ENCODE measurements around the gene USP33.
"Not testable (repeated sequence)": the region's sequence is repeated elsewhere in the genome, so short reads cannot be mapped to it uniquely, and the experiment has no call there.

The USP33 gene

DNA sequence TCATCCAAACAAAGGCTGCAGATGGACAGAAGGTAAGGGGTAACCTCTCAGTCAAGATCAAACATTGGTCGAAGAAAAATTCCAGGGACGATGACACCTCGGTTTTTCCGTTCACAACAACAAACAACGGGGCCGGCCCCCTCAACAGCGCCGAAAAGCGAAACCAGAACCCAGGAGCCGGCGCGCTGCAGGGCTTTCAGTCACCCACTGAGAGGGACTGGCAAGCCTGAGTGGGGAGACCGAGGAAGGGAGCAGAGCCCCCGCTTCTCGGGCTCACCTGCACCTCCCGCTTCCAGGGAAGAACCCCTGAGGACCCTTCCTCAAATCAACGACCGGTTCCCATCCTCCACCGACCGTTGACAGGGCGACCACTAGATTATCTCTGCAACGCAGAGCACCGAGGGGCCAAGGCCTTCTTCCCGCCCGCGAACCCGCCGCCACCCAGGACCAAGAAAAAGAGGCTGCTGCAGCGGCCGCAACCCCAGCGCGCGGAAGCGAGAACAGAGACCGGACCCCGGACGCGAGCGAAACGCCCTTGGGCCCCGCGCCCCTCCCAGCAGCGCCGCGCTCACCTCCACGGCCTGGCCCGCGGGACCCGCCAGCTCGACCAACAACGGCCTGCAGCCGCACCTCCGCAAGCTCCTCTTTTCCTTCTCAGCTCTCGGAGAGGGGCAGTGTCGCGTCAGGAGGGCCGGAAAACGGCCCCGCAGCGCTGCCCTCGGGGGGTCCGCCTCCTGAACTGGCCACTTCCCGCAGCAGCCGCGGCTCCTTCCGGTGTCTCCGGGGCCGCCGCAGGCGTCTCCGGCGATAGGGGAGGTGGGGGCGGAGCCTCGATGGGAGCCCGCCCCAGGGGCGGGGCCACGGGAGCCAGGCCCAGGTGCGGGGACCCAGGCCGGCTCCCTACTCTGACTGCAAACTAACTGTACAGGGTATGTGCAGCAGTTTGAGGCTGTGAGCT is at the start of gene USP33:
TSS of gene USP33 (minus strand) at position 782 of the 958 bp plus-strand sequence. CDS start 18,155 bp downstream, outside the sequence.
- peak; percentile 80 for DNase-seq (ENCODE audit: low read depth)

DNA sequence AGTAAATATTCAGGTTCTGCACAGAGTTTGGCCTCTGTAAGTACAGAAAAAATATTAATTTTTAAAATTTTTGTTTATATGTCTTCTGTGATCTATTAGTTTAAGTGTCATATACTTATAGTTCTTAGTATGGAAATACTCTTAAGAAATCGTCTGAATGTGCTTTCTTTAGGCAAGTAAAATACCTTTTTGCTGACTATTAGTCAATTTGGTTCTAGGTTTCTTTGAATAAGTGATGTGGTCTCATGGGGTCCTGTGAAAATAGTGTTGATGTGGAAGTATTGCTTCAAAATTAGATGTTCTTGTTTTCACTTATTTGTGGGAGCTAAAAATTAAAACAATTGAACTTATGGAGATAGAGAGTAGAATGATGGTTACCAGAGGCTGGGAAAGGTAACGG is 43.7 kb upstream of the USP33 start:
- DNase-seq (ENCODE audit: low read depth) = no peak

DNA sequence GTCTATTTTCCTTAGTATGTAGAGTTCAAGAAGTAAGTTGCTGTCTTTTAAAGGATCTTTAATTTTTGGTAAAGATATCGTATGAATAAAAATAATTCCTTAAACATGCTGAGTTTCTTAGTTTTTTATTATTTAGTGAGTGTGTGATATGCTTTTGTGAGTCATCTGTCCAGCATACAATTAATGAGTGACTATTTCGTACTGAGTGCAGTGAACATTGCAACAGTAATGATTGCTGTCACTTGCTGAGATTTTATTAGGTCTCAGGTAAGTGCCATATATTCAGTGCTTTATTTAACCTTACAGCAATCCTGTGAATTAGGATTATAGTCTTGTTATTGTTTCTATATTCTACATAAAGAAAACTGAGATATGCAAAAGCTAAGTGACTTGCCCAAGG is 42.4 kb upstream of the USP33 start:
- DNase-seq (ENCODE audit: low read depth) = no peak

DNA sequence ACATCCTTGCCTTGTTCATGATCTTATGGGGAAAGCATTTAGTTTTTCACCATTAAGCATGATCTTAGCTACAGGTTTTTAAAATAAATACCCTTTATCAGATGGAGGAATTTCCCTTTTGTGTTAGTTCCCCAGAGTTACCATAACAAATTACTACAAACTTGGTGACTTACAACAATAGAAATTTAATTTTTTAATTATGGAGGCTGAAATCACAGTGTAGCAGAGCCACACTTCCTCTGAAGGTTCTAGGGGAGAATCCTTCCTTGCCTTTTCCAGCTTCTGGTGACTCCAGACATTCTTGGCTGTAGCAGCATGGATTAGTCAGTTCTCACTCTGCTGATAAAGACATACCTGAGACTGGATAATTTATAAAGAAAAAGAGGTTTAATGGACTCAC is 38.3 kb upstream of the USP33 start:
- peak; percentile 11 for DNase-seq (ENCODE audit: low read depth)

DNA sequence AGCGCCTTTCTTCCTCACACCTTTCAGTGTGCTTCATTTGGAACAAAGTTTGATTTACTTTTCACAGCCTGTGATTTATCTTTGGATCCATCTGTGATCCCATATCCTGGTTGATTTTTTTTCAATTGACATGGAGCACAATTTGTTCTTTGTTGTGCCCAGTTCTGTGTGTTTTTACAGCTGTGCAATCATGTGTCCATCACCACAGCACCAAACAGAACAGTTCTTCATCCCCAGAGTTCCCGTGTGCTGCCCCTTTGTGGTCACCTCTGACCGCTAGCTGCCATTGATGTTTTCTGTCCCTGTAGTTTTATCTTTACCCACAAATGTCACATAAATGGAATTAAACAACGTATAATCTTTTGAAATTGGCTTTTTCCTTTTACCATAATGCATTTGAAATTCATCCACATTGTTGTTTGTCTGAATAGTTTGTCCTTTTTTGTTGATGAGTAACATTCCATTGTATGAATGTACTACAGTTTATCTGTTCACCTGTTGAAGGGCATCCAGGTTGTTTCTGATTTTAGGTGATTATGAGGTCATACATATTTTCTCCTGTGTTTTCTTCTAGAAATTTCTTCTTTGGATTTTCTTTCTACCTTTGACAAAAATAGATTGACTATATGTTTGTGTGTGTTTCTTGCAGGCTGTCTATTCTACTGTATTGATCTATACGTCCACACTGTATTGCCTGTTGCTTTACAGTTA is 37.2 kb upstream of the USP33 start:
- DNase-seq (ENCODE audit: low read depth) = no peak

DNA sequence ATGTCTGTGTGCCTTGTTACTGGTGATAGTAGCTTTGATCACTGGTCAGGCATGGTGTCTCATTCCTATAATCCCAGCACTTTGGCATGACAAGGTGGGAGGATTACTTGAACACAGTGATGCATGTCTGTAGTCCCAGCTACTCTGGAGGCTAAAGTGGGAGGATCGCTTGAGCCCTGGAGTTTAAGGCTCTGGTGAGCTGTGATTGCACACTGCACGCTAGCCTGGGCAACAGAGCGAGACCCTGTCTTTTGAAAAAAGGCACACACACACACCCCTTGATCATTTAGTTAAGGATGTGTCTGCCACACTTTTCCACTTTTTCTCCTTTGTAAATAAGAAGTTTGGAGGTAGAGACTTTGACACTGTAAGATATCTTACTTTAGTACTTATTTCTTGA is 34.9 kb upstream of the USP33 start:
- no peak for DNase-seq (ENCODE audit: low read depth)

DNA sequence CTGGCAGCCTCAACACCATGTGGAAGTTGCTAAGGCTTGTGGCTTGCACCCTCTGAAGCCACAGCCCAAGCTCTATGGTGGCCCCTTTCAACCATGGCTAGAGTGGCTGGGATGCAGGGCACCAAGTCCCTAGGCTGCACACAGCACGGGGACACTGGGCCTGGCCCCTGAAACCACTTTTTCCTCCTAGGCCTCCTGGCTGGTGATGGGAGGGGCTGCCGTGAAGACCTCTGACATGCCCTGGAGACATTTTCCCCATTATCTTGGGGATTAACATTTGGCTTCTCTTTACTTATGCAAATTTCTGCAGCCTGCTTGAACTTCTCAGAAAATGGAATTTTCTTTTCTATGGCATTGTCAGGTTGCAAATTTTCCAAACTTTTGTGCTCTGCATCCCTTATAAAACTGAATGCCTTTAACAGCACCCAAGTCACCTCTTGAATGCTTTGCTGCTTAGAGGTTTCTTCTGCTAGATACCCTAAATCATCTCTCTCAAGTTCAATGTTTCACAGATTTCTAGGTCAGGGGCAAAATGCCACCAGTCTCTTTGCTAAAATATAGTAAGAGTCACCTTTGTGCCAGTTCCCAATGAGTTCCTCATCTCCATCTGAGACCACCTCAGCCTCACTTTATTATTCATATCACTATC is 26.6 kb upstream of the USP33 start:
- DNase-seq (ENCODE audit: low read depth) = not testable (repeated sequence)

DNA sequence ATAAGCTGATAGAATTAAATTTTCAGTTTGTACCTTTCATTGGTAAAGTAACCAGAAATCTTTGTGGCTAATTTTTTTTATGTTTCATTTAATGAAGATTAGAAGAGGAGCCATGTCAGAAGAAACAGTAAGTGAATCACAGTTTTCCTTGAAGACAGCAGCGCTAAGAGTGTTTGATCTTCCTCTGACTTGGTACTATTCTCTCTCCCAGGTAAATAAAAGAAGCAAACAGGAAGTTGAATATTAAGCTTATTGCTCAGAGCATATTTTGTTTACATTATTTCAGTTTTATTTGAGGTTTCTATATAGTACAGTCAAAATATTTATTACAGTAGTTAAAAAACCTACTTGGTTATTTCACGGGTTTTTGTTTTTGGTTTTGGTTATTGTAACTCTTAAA is 23.5 kb upstream of the USP33 start:
- DNase-seq (ENCODE audit: low read depth) = no peak

DNA sequence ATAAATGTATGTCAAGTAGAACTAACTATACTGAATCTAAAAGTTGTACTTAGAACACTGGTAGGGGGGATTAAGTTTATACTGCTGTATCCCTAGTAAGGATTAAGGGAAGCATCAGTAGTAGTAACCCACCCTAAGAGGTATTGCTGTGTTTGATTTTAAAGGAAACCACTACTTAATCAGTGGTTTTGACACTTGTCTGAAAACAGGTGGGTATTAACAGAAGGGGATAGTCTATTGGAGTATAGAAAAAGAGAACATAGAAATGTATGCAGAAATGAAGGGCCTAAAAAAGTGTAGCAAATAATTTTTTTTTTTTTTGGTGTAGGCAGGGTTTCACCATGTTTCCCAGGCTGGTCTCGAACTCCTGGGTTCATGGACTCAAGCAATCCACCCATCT is 22.0 kb upstream of the USP33 start:
- no peak for DNase-seq (ENCODE audit: low read depth)

DNA sequence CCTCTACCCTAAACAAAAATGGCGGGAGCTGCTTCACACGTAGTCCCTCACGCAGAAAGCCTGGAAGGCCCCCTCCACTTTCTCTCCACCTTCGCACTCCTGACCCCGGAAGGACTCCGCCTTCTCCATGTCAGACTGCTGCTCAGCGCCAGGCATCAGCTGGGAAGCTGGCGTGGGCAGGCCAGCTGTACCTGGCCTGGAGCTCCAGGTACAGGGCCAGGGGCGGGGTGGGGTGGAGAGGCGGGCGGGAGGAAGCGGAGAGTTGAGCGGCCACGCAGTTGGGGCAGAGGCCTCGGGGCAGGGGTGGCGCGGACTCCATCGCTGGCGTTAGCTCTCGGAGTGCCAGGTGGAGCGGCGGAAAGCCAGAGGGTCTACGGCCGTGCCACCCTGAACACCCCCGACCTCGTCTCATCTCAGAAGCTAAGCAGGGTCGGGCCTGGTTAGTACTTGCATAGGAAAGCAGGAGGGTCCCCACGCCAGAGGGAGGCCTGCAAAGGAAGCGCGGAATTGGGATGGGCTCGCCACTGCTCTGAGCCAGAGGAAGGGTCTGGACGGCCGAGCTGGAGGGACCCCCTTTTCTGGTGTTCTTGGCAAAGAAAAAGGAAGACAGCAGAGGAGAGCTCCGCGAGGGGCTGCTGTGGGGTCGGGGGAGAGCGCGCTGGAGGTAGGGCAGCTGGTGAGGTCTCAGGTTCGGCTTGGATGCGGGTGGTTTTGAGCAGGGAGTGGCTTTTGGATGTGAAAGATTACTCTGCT is 20.1 kb upstream of the USP33 start, which contains the start of gene MIGA1:
TSS of gene MIGA1 (plus strand) at position 121 of the 753 bp plus-strand sequence. CDS start 3,604 bp downstream, outside the sequence.
- DNase-seq (ENCODE audit: low read depth) = peak; percentile 91

DNA sequence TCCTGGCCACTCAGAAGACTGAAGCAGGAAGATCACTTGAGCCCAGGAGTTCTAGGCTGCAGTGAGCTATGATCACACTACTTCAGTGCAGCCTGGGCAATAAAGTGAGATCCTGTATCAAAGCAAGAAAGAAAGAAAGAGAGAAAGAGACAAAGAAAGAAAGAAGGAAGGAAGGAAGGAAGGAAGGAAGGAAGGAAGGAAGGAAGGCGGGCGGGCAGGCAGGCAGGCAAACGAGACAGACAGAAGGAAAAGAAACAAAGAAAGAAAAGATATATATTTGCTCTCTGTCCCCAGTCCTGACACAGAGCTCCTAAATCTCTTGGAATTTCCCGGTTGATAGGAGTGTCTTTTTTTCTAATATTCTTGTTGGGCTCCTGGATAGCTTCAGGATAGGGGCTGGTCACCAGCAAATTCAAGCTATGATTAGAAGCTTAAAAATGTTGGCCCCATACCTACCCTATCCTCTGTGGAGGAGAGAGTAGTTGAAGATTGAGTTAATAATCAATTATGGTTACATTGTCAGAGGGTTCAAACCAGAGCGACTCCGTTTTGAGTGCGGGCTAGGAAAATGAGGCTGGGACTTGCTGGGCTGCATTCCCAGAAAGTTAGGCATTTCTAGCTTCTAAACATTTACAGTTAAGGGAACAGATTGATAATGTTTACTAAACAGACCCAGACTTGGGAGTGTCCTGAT is 16.5 kb upstream of the USP33 start:
- DNase-seq (ENCODE audit: low read depth) = no peak

DNA sequence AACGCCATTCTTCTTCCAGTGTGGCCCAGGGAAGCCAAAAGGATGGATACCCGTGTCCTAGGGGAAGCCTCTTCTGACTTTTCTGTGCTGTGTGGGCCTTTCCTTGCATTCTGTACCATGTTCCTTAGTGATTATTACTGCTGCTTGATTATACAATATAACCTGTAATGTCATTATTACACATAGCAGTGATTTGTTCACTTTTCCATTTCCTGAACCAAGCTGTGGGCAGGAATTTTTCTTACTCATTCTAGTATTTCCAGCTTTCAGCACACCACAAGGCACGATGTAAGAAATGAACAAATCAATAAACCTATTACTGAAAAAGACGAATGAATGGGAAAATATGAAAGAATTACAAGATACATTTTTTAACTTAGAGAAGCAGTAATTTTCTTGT is 8.4 kb upstream of the USP33 start:
- no peak for DNase-seq (ENCODE audit: low read depth)

DNA sequence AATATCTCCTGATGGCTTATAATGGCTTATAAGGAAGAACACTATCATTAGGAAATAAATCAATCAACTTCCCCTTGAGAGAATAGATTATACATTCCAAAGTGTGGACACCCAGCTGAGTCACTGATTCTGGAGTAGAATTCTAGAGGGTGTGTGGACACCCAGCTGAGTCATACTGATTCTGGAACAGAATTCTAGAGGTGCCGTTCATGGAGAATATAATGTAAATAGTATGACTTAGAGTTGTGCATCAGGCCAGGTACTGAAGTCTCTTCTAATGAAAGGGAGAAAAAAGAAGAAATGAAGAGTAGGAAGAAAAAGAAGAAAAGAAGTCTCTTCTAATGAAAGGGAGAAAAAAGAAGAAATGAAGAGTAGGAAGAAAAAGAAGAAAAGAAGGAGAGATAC is 2.4 kb upstream of the USP33 start:
- peak; percentile 84 for DNase-seq (ENCODE audit: low read depth)

DNA sequence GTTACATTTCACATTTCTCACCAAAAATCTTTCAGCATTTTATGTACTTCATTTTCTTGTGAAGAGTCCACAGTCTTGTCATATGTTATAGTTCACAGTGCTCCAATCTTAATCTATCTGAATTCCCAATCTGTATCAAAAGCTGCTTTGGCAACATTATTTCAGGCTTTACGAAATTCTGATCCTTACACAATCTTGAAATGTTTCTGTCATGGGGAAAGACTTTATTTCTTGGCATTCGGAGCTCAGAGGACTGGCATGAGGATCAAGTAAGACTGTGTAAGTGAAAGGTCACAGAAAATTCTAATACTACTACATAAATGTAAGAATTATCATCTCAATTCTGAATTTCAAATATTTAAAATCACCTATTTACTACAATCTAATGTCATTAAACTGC is 2.0 kb downstream of the USP33 start:
- DNase-seq (ENCODE audit: low read depth) = peak; percentile 85

DNA sequence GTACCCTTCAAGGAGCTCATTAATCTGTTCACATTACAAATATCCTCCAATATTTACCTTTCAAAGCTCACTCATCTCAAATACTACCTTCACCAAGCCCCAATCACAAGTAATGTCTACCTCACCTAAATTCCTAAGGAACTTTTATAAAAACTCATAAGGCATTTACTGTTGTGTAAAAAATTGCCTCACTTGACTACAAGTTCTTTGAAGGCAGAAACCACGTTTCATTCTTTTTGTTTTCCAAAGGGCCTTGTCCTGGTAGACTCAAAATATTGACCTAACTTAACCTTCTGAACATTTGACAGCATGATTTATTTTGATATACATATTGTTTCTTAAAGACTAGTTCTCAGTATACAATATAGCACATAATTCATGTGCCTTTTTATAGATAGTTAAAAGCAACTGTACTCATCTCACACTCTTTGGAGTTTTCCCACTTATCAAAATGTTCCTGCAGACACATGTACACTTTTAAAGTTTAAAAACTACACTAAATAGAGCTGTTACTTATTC is 2.5 kb downstream of the USP33 start:
- no peak for DNase-seq (ENCODE audit: low read depth)

DNA sequence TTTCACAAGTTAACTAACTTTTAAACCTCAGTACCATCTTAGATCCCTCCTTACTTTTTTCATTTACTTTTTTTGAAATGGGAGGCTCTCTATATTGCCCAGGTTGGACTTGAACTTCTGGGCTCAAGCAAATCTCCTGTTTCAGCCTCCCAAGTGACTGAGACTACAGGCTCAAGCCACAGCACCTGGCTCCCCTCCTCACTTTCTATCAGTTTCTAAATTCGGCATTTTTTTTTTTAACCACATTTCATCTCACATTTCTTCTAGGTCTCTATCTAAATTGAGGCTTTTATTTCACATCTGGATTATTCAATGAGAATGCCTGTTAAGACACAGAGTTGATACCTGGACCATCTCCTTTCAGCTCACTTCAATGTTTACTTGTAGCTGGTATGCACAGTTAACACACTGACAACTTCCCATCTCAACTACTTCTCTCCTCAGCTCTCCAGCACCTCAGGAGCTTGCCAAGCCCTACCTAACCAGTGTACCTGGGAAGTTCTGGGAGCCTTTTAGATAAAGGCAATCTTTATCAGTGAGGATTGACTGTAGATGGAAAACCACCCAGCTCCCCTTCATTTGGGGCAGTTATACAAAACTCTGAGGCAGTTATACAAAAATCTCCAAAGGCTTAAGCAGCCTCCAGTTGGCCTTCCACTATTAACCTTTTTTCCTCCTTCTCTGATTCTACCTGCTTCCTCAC is 3.4 kb downstream of the USP33 start:
- no peak for DNase-seq (ENCODE audit: low read depth)

DNA sequence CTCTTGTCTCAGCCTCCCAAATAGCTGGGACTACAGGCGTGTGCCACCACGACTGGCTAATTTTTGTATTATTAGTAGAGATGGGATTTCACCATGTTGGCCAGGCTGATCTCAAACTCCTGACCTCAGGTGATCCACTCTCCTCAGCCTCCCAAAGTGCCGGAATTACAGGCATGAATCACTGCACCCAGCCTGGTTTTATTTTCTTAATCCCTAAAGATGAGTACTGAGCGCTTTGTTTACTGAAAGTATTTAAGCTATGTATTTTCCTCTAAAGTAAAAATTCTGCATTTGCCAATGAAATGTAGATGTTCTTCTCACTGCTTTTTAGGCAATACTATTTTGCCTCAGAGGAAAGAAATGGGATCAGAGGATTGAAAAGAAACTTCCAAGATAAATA is 10.2 kb downstream of the USP33 start:
- peak; percentile 70 for DNase-seq (ENCODE audit: low read depth)

DNA sequence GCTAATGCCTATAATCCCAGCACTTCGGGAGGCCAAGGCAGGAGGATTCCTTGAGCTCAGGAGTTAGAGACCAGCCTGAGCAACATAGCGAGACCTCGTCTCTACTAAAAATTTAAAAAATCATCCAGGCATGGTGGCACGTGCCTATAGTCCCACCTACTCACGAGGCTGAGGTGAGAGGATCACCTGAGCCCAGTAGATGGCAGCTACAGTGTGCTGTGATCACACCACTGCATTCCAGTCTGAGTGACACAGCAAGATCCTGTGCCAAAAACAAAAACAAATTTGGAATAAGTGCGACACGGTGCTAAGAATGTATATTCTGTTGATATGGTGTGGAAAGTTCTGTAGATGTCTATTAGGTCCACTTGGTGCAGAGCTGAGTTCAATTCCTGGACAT is 15.1 kb downstream of the USP33 start:
- DNase-seq (ENCODE audit: low read depth) = no peak

DNA sequence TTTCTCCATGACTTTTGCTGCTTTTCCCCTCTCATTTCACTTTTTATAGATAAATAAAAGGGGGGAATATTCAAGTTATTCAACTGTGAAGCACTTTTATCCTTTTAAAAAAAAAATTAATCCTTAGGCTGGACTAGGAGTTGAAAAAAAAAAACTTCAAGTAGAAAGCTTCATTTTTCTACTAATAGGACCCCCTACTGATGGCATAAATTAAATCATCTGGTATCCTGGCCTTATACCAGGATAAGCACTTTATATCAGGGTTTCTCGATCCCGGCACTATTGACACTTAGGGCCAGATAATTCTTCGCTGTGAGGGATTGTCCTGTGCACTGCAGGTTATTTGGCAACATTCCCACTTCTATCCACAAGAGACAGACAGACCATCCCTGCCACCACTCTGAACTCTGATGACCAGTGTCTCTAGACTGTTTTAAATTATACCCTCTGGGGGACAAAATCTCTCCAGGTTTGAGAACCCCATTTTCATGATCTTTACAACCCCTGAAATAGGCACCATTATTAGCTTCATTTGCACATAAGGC is 17.6 kb downstream of the USP33 start:
- DNase-seq (ENCODE audit: low read depth) = no peak

DNA sequence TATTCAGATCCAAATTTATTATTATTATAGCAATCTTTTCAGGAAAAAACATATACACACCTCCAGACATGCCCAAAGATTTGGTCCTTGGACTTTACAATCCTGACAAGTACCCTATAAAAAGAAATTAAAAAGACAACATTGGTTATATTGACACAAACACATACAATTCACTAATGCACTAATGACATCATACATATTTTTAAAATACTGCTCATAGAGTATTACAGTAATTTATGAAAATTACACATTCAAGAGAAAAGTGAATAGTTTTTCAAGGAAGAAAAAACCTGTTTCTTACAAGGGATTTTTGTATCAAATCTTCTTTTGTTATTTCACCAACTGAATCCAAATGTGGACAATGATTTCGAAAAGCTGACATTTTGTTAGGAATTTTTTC is 18.3 kb downstream of the USP33 start:
- no peak for DNase-seq (ENCODE audit: low read depth)

Measured in iris pigment epithelial cell (primary cell).